ENCODE results near the gene PADI4.

PADI4 gene

GRCh38 chr1:17347769-17348592 lies 40.0 kb downstream of the PADI4 start:
- DNase-seq (ENCODE audit: low read depth in 1 of 2, low spot score in 1 of 2) = no peak

GRCh38 chr1:17348593-17349234 lies 40.7 kb downstream of the PADI4 start:
- DNase-seq (ENCODE audit: low read depth in 1 of 2, low spot score in 1 of 2) = no peak

- no peak for DNase-seq (ENCODE audit: low read depth in 1 of 2, low spot score in 1 of 2)
Measured at GRCh38 chr1:17350083-17350482, 42.1 kb downstream of the PADI4 start.

GRCh38 chr1:17350928-17351446 lies 43.0 kb downstream of the PADI4 start:
- DNase-seq (ENCODE audit: low read depth in 1 of 2, low spot score in 1 of 2) = no peak

GRCh38 chr1:17351598-17352324 lies 43.8 kb downstream of the PADI4 start:
- DNase-seq (ENCODE audit: low read depth in 1 of 2, low spot score in 1 of 2) = no peak

- no peak for DNase-seq (ENCODE audit: low read depth in 1 of 2, low spot score in 1 of 2)
Measured at GRCh38 chr1:17352419-17352909, 44.5 kb downstream of the PADI4 start.

- no peak for DNase-seq (ENCODE audit: low read depth in 1 of 2, low spot score in 1 of 2)
Measured at GRCh38 chr1:17355898-17356297, 47.9 kb downstream of the PADI4 start.

GRCh38 chr1:17356387-17357026 lies 48.5 kb downstream of the PADI4 start:
- no peak for DNase-seq (ENCODE audit: low read depth in 1 of 2, low spot score in 1 of 2)

- no peak for DNase-seq (ENCODE audit: low read depth in 1 of 2, low spot score in 1 of 2)
Measured at GRCh38 chr1:17358557-17358956, 50.6 kb downstream of the PADI4 start.

- no peak for DNase-seq (ENCODE audit: low read depth in 1 of 2, low spot score in 1 of 2)
Measured at GRCh38 chr1:17359031-17359430, 51.0 kb downstream of the PADI4 start.

GRCh38 chr1:17359808-17360207 lies 51.8 kb downstream of the PADI4 start:
- no peak for DNase-seq (ENCODE audit: low read depth in 1 of 2, low spot score in 1 of 2)

GRCh38 chr1:17360272-17360956 lies 52.4 kb downstream of the PADI4 start:
- DNase-seq (ENCODE audit: low read depth in 1 of 2, low spot score in 1 of 2) = no peak

GRCh38 chr1:17361687-17362086 lies 53.7 kb downstream of the PADI4 start:
- no peak for DNase-seq (ENCODE audit: low read depth in 1 of 2, low spot score in 1 of 2)

- DNase-seq (ENCODE audit: low read depth in 1 of 2, low spot score in 1 of 2) = no peak
Measured at GRCh38 chr1:17363351-17363750, 55.4 kb downstream of the PADI4 start.

- DNase-seq (ENCODE audit: low read depth in 1 of 2, low spot score in 1 of 2) = no peak
Measured at GRCh38 chr1:17363771-17364170, 55.8 kb downstream of the PADI4 start.

GRCh38 chr1:17365293-17365692 lies 57.3 kb downstream of the PADI4 start:
- no peak for DNase-seq (ENCODE audit: low read depth in 1 of 2, low spot score in 1 of 2)

- no peak for DNase-seq (ENCODE audit: low read depth in 1 of 2, low spot score in 1 of 2)
Measured at GRCh38 chr1:17369466-17369865, 61.5 kb downstream of the PADI4 start.

- no peak for DNase-seq (ENCODE audit: low read depth in 1 of 2, low spot score in 1 of 2)
Measured at GRCh38 chr1:17370618-17371017, 62.6 kb downstream of the PADI4 start.

- DNase-seq (ENCODE audit: low read depth in 1 of 2, low spot score in 1 of 2) = no peak
Measured at GRCh38 chr1:17371896-17372295, 63.9 kb downstream of the PADI4 start, which contains the start of gene PADI6. Gene PADI6 (plus strand): TSS chr1:17372196. CDS start chr1:17372246, 50 bp downstream.

GRCh38 chr1:17372955-17373354 lies 65.0 kb downstream of the PADI4 start:
- DNase-seq (ENCODE audit: low read depth in 1 of 2, low spot score in 1 of 2) = no peak
